Osteocyte (in vitro differentiated cells): ENCODE results near the gene THSD7A. TPM values are rescaled to one million over a fixed set of nuclear protein-coding genes. Genes with fewer than 3 reads are reported as not detected.

Source experiments
- DNase-seq: peaks from one replicate; pipeline ENCODE4 v3.0.0; 2021; ENCODE audit warnings: mixed read lengths; ENCODE audit not compliant: unreplicated experiment; ENCODE audit errors: extremely low spot score
- H3K27ac Mint-ChIP-seq: one replicate; pipeline ENCODE4 v1.8.0; 2021; ENCODE audit warnings: mild to moderate bottlenecking, mixed read lengths; ENCODE audit not compliant: unreplicated experiment
- H3K27me3 Mint-ChIP-seq: one replicate; pipeline ENCODE4 v1.8.0; 2021; ENCODE audit warnings: mixed read lengths; ENCODE audit not compliant: unreplicated experiment
- H3K36me3 Mint-ChIP-seq: one replicate; pipeline ENCODE4 v1.8.0; 2021; ENCODE audit warnings: mixed read lengths; ENCODE audit not compliant: unreplicated experiment
- H3K4me1 Mint-ChIP-seq: one replicate; pipeline ENCODE4 v1.8.0; 2021; ENCODE audit warnings: mixed read lengths; ENCODE audit not compliant: unreplicated experiment
- H3K4me3 Mint-ChIP-seq: one replicate; pipeline ENCODE4 v1.8.0; 2021; ENCODE audit warnings: mild to moderate bottlenecking, moderate library complexity, mixed read lengths; ENCODE audit not compliant: unreplicated experiment
- H3K9me3 Mint-ChIP-seq: one replicate; pipeline ENCODE4 v1.8.0; 2021; ENCODE audit warnings: mixed read lengths; ENCODE audit not compliant: unreplicated experiment
- CTCF ChIP-seq: fragments of 200-600 bp; sonication (generic); IDR thresholded peaks from 2 replicates; pipeline ENCODE4 v1.5.0; 2021; ENCODE audit warnings: antibody characterized with exemption, mild to moderate bottlenecking, moderate library complexity
- total RNA-seq: library from RNA; stranded (reverse); gene quantifications from 2 replicates; pipeline ENCODE4 v1.2.1, GENCODE V29; 2021

Gene THSD7A
- total RNA-seq, 1 donor from 2014 or later = 2.0 TPM

GRCh38 chr7:11332865-11333228, 499.2 kb downstream of the THSD7A start:
- no peak overlapping the region for H3K27ac Mint-ChIP-seq
- H3K4me1 Mint-ChIP-seq = peaks cover 46% of the 10 kb centered on the region
- peaks cover 11% of the 10 kb centered on the region for H3K9me3 Mint-ChIP-seq
- H3K27me3 Mint-ChIP-seq = no peaks in the 10 kb centered on the region
- H3K36me3 Mint-ChIP-seq = no peaks in the 10 kb centered on the region
- H3K4me3 Mint-ChIP-seq = no peak overlapping the region
- DNase-seq = no peak
- no peak for TF ChIP-seq CTCF

GRCh38 chr7:11332186-11332864, 499.7 kb downstream of the THSD7A start:
- DNase-seq = no peak
- no peaks in the 10 kb centered on the region for H3K27me3 Mint-ChIP-seq
- no peak for TF ChIP-seq CTCF
- no peaks in the 10 kb centered on the region for H3K36me3 Mint-ChIP-seq
- peaks cover 48% of the 10 kb centered on the region for H3K4me1 Mint-ChIP-seq
- no peak overlapping the region for H3K4me3 Mint-ChIP-seq
- peaks cover 11% of the 10 kb centered on the region for H3K9me3 Mint-ChIP-seq
- no peak overlapping the region for H3K27ac Mint-ChIP-seq

- no peak for DNase-seq
- Mint-ChIP-seq H3K36me3 (no peaks in the 10 kb centered on the region), H3K27ac (peak overlapping the region; percentile 3)
Measured at GRCh38 chr7:11331128-11332102, 500.6 kb downstream of the THSD7A start.

GRCh38 chr7:11330717-11331116, 501.3 kb downstream of the THSD7A start:
- no peaks in the 10 kb centered on the region for H3K27me3 Mint-ChIP-seq
- peak overlapping the region; percentile 3 for H3K27ac Mint-ChIP-seq
- H3K36me3 Mint-ChIP-seq = no peaks in the 10 kb centered on the region
- no peak for DNase-seq
- H3K4me1 Mint-ChIP-seq = peaks cover 35% of the 10 kb centered on the region
- TF ChIP-seq CTCF = no peak
- H3K4me3 Mint-ChIP-seq = no peak overlapping the region
- H3K9me3 Mint-ChIP-seq = peaks cover 11% of the 10 kb centered on the region

More at GRCh38 chr7:11331128-11332102, 500.6 kb downstream of the THSD7A start:
- peaks cover 11% of the 10 kb centered on the region for H3K9me3 Mint-ChIP-seq
- H3K4me1 Mint-ChIP-seq = peaks cover 42% of the 10 kb centered on the region
- no peaks in the 10 kb centered on the region for H3K27me3 Mint-ChIP-seq
- H3K4me3 Mint-ChIP-seq = no peak overlapping the region
- TF ChIP-seq CTCF = no peak

- Mint-ChIP-seq H3K4me1 (peaks cover 30% of the 10 kb centered on the region), H3K36me3 (no peaks in the 10 kb centered on the region), H3K27ac (no peak overlapping the region), H3K9me3 (peaks cover 11% of the 10 kb centered on the region), H3K4me3 (no peak overlapping the region), H3K27me3 (no peaks in the 10 kb centered on the region)
- TF ChIP-seq CTCF = no peak
- DNase-seq = no peak
Measured at GRCh38 chr7:11330208-11330607, 501.8 kb downstream of the THSD7A start.
